SH-SY5Y (cell line): ENCODE data around the gene MRPS16.

Experiments used
- GATA2 ChIP-seq: IDR thresholded peaks from 2 replicates; pipeline ENCODE4 v1.6.1; 2011; ENCODE audit warnings: mild to moderate bottlenecking, low read depth, low read length
- GATA3 ChIP-seq: IDR thresholded peaks from 2 replicates; pipeline ENCODE4 v1.6.1; 2011; ENCODE audit warnings: low read depth, mild to moderate bottlenecking, low read length, moderate library complexity

MRPS16 gene

DNA sequence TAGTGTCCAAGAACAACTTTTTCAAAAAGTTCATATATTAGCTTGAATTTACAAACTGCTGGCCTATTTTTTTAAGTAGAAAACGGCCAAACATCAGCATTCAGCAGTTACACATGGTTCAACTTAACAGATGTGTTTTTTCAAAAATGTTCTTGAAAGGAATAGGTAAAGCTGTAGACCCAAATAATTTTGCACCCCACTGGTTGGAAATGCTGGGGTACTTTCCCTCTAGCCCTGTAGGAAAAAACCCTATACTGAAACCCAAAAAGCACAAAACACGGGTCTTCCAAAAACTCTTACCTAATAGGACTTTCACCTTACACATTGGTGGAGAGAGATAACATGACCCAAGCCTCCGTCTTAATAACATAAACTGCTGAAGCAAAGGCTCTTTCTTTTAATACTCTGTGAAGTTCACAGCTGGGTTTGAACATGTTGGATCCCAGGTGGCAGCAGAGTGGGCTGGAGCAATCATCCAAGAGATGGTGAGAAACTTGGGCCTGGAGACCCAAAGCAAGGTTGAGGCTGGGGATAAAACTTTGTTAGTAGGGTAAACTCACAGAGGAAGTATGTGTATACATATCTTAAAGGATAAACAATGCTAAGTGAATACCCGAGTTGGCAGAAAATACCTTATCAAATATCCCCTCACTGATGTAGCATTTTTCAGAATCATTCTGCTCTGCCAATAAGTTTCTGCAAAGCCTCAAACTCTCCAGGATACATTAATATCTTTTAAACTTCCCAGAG lies 4.8 kb downstream of the MRPS16 start:
- TF ChIP-seq GATA3 (no peak), GATA2 (no peak)

DNA sequence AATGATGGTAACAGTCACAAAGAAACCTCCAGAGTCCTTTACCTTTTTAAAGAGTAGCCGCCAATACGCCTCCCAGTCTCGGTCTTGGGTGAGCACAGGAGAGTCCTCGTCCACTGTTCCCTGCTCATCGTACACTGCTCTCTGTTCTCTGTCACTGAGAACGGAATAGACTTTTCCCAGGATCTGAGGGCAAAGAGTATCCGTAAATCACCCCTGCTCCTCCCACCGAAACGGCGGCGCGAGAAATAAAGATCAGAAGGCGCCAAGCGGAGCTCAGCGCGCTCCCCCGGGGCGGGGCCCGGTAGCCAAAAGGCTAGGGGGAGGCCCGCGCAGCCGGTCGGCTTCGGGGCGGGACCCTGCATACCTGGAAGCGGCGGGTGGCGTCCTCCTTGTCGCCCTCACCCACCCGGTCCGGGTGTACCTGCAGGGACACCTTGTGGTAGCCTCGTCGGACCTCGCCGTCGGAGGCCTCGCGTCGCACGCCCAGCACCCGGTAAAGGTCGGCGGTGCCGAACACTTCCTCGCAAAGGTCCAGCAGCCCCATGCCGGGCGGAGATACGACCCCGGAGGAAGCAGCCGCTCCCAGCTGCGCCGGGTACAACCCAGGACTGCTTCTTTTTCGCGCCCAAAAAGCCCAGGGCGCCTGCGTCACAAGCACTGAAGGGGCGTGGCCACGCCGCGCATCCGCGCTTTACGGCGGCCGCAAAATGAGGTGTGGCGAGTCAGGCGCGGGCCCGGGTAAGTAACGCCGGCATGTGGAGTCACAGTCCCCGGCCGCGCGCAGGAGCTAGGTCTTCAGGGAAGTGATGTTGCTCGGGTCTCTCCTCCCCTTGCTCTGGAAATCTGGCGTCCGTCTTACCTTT lies 5.6 kb downstream of the MRPS16 start, which contains the start of gene DNAJC9:
Gene DNAJC9 (minus strand): TSS at position 610 of the 863 bp plus-strand sequence. CDS start 66 bp downstream, at position 544.
- TF ChIP-seq GATA3 (no peak), GATA2 (no peak)

DNA sequence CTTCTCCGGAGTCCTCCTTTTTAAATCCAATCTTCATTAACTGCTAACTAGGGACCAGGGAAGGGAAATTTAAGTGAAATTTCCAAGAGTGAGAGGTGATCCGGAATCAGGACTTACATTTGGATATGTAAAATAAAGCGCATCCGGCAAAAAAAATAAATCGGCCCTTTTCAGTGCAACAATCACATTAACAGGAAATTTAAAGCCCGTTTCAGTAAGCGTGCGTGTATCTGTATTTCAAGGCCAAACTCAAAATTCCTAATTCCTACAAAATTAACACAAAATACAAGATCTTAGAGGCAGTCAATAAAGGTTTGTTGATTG lies 6.2 kb downstream of the MRPS16 start:
- TF ChIP-seq GATA3 (no peak), GATA2 (no peak)

DNA sequence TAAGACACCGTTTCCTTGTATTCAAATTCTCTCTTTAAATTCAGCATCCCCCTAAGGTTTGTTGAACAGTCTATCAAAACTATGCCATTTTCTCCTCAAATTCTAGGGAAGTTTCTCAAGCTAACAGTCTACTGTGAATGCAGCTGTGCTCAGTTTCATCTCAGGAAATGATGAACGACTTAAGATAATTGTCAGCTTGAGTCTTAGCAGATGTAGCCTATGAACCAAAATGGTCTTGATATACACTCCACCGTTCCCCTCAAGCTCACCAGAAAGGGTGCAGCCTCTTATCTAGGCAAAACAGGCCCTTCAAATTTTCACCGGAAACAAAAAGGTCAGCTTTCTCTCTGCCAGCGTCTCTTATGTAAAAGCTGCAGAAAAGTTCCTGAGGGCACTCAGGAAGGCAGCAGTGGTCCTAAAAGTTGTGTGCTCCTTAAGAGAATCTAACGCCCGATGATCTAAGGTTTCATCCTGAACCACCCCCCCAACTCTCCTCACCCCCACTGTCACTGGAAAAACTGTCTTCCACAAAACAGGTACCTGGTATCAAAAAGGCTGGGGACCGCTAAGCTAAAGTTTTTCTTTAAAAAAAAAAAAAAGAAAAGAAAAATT lies 7.5 kb downstream of the MRPS16 start:
- TF ChIP-seq GATA3 = no peak
- no peak for TF ChIP-seq GATA2

DNA sequence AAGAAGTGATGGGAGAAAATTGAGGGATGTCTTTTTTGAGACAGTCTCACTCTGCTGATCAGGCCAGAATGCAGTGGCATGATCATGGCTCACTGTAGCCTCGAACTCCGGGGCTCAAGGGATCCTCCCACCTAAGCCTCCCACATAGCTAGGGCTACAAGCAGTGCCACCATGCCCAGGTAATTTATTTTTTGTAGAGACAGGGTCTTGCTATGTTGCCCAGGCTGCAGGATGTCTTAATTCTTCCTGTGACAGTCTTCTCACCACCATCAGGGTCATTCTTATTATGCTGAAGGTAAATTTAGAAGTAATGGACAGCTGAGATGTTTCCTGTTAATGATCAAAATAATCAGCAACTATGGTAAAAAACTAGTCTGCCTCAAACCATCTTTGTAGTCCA lies 12.5 kb downstream of the MRPS16 start:
- TF ChIP-seq GATA3 = no peak
- no peak for TF ChIP-seq GATA2

DNA sequence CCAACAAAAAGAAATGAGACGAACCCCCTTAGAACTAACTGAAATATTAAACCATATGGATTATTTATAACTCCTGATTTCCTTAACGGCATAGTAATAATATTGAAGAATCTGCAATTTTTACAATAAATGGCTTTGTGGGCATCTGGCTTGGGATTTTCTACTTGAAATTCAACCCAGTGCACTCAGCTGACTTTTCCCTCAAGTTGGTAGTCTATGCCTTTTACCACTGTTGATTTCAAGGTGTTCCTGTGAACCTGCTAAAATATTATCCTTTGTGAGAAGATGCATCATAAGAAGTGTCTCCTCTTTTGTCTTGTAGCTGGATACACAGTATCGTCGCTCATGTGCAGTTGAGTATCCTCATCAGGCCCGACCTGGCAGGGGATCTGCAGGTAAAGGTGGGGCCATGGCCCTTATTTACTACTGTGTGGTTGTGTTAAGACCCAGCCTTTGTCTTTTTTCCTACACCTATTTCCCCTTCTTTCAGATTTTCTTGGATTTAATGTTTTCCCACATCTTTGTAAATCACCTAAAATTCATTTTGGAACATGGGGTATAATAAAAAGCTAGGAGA lies 13.4 kb downstream of the MRPS16 start:
- TF ChIP-seq GATA3 (no peak), GATA2 (no peak)

DNA sequence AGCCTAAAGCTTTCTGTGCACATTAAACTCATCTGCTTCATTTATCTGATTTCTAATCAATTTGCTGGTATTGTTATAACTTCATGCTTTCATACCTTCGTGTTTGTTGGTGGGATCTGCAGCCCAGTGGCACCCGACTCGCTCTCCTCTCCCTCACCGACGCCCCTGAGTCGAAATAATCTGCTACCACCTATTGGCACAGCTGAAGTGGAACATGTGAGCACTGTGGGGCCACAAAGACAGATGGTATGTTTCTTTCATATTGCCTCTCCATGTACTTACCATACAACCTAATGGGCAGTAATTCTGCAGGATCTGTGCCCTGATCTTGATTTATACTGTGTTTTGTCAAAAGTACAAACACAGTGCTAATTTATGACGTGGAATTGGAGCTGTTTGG lies 17.7 kb downstream of the MRPS16 start:
- TF ChIP-seq GATA3 (no peak), GATA2 (no peak)

DNA sequence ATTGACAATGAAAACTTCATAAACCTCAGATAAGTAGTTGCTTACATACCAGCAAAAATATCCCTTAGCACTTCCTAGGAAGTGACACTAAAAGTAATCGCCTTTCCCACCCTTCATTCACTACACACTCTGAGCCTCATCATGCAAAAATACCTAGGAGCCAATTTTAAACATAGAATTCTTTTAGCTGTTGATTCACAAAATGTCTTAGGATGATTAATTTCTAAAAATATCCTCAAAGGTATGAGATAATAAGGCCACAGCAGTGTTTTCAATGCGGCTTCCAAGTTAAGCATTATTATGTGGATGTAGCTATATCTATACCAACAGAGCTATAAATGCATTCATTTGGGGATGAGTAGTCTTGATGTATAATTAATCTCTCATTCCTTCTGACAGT lies 18.6 kb downstream of the MRPS16 start:
- TF ChIP-seq GATA2 = no peak
- TF ChIP-seq GATA3 = no peak

DNA sequence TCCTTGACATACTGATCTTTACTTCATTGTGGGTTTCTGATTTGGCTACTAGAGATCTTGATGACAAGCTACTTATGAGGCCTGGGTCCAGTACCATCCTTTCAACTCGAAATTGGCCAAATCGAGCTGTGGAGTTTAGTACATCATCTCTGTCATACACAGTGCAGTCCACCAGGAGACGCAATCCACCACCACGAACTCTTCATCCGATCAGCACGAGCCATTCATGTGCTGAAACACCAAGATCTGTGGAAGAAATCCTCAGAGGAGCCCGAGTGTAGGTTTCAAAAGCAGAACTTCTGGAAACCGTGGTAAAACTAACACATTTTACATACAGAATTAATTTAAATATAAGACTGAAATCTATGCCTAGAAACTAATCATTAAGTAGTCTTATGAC lies 19.6 kb downstream of the MRPS16 start:
- TF ChIP-seq GATA3 = no peak
- TF ChIP-seq GATA2 = no peak

DNA sequence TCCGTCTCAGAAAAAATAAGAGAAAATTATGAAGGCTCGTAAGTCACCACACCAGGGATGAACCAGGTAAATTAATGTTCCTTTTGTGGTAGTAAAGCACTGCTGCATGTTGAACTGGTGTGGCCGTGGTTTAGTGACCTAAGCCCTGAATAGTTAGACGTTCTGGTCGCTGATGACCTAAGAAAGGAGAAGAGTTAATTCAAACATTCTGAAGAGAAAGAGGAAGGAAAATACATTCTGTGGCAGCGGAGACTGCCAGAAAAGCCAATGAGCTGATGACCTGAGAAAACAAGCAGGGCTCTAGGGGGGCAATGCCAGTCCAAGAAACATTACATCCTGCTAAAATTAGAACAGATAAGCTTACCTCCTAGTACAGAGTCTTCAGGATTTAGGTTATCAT lies 22.9 kb downstream of the MRPS16 start:
- no peak for TF ChIP-seq GATA2
- no peak for TF ChIP-seq GATA3

DNA sequence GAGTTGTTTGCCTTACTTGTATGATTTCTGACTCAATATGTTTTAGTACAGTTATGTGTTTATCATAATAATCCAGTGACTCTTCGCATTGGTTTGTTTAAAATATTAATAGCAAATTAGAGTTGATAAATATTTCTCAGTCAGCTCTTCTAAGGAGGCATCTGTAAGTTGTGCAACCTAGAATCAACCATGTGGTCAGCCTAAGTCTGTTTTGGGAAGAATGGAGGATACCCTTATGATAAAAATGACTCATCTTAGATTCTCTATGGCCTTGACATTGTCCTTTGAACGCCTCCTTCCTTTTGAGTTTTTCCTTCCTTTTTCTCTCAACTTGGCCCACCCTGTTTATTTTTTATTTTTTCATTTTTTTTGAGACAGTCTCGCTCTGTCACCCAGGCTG lies 24.2 kb downstream of the MRPS16 start:
- no peak for TF ChIP-seq GATA2
- TF ChIP-seq GATA3 = no peak

DNA sequence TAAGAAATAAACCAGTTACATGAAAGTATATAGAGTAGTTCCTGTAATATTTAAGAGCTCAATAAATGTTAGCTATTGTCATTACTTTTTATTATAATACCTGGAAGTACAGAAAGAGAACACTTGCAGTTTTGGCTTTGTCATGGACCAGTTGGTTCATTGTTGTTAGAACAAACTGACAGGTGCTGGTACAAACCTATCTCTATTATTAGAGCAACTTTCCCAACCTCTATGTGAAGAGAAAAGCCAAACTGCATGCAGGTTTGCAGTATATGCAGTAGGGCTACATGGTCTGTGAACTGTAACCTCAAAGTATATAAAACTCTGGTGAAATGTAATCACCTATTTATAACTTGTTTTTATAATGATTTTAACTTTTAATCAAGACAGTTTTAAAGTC lies 25.8 kb downstream of the MRPS16 start:
- no peak for TF ChIP-seq GATA3
- no peak for TF ChIP-seq GATA2

DNA sequence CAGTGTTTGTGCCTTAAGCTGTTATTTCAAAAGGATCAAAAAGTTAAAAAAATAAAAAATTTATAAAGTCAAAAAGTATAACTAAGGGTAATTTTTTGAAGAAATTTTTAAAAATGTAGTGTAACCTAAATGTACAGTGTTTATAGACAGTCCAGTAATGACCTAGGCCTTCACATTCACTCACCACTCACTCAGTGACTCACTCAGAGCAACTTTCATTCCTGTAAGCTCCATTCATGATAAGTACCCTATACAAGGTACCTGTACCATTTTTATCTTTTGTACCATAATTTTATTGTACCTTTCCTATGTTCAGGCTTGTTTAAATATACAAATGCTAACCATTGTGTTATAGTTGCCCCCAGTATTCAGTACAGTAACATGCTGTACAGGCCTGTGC lies 26.9 kb downstream of the MRPS16 start:
- TF ChIP-seq GATA2 (no peak), GATA3 (no peak)

DNA sequence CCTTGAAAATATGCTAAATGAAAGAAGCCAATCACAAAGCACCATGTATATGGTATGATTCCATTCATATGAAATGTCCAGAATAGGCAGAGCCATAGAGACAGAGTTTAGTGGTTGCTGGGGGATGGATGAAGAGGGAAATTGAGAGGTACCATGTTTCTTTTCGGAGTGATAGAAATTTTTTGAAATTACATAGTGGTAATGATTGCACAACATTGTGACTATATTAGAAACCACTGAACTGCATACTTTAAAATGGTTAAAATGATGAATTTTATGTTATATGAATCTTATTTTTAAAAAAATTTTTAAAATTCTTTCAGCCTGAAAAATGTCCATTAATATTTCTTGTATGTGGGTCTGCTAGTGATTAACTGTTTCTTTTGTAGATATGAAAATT lies 31.5 kb downstream of the MRPS16 start:
- TF ChIP-seq GATA3 (no peak), GATA2 (no peak)

DNA sequence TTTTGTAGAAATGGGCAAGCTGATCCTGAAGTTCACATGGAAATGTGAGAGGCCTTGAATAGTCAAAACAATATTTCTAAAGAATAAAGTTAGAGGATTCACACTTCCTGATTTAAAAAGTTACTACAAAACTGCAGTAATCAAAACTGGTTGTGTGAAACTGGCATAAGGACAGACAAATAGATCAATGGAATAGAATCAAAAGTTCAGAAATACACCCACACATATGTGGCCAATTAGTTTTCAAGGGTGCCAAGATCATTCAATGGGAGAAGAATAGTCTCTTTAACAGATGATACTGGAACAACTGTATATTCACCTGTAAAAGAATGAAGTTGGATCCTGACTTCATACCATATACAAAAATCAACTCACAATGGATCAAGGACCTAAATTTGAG lies 33.1 kb downstream of the MRPS16 start:
- TF ChIP-seq GATA2 (no peak), GATA3 (no peak)
